Dendritic cell treated with granulocyte-macrophage colony-stimulating factor and Interleukin-4, amounts not matched to agents 40 ng/mL and 50 ng/mL, for 4 days (primary cell): ENCODE measurements around the gene RAB35.

ENCODE experiments used
- H3K27ac Mint-ChIP-seq: one replicate; pipeline ENCODE4 v1.8.0; 2022; ENCODE audit warnings: mild to moderate bottlenecking, mixed read lengths
- H3K27me3 Mint-ChIP-seq: one replicate; pipeline ENCODE4 v1.8.0; 2022; ENCODE audit warnings: mild to moderate bottlenecking, mixed read lengths
- H3K36me3 Mint-ChIP-seq: one replicate; pipeline ENCODE4 v1.8.0; 2022; ENCODE audit warnings: low read depth, mixed read lengths
- H3K4me1 Mint-ChIP-seq: one replicate; pipeline ENCODE4 v1.8.0; 2022; ENCODE audit warnings: low read depth, mixed read lengths
- H3K4me3 Mint-ChIP-seq: one replicate; pipeline ENCODE4 v1.8.0; 2022; ENCODE audit warnings: mild to moderate bottlenecking, moderate library complexity, mixed read lengths
- H3K9me3 Mint-ChIP-seq: one replicate; pipeline ENCODE4 v1.8.0; 2022; ENCODE audit warnings: mixed read lengths
- intact Hi-C: fragments of 100-400 bp; cut with micrococcal nuclease; formaldehyde crosslinking; loops from one replicate; pipeline ENCODE4 v1.15.0; 2022

Gene RAB35

GRCh38 chr12:120141336-120141735, 24.8 kb upstream of the RAB35 start:
- peaks cover 99% of the 10 kb centered on the region for H3K36me3 Mint-ChIP-seq
- no peaks in the 10 kb centered on the region for H3K9me3 Mint-ChIP-seq
- no peak overlapping the region for H3K27ac Mint-ChIP-seq
- no peak overlapping the region for H3K4me3 Mint-ChIP-seq
- intact Hi-C loops, result no loop called here
- H3K4me1 Mint-ChIP-seq, result no peaks in the 10 kb centered on the region
- no peaks in the 10 kb centered on the region for H3K27me3 Mint-ChIP-seq

GRCh38 chr12:120140603-120141002, 24.1 kb upstream of the RAB35 start:
- H3K4me3 Mint-ChIP-seq, result no peak overlapping the region
- no peaks in the 10 kb centered on the region for H3K27me3 Mint-ChIP-seq

GRCh38 chr12:120139958-120140357, 23.4 kb upstream of the RAB35 start:
- Mint-ChIP-seq H3K9me3 (no peaks in the 10 kb centered on the region), H3K27me3 (no peaks in the 10 kb centered on the region), H3K36me3 (peaks cover 100% of the 10 kb centered on the region), H3K4me3 (no peak overlapping the region), H3K27ac (no peak overlapping the region), H3K4me1 (no peaks in the 10 kb centered on the region)
- intact Hi-C loops, result no loop called here

More at GRCh38 chr12:120140603-120141002, 24.1 kb upstream of the RAB35 start:
- peaks cover 100% of the 10 kb centered on the region for H3K36me3 Mint-ChIP-seq
- no peak overlapping the region for H3K27ac Mint-ChIP-seq
- no peaks in the 10 kb centered on the region for H3K4me1 Mint-ChIP-seq
- intact Hi-C loops, result no loop called here
- H3K9me3 Mint-ChIP-seq, result no peaks in the 10 kb centered on the region

- H3K27ac Mint-ChIP-seq, result peak overlapping the region; percentile 4
- no peaks in the 10 kb centered on the region for H3K27me3 Mint-ChIP-seq
- H3K4me3 Mint-ChIP-seq, result no peak overlapping the region
- no peaks in the 10 kb centered on the region for H3K9me3 Mint-ChIP-seq
- H3K36me3 Mint-ChIP-seq, result peaks cover 100% of the 10 kb centered on the region
- intact Hi-C loops, result no loop called here
- no peaks in the 10 kb centered on the region for H3K4me1 Mint-ChIP-seq
These were observed 21.8 kb upstream of the RAB35 start for GRCh38 chr12:120138366-120138765.

GRCh38 chr12:120137833-120138232, 21.3 kb upstream of the RAB35 start:
- Mint-ChIP-seq H3K27ac (no peak overlapping the region), H3K4me3 (no peak overlapping the region), H3K9me3 (no peaks in the 10 kb centered on the region), H3K4me1 (no peaks in the 10 kb centered on the region), H3K27me3 (no peaks in the 10 kb centered on the region), H3K36me3 (peaks cover 100% of the 10 kb centered on the region)
- intact Hi-C loops, result no loop called here

- H3K36me3 Mint-ChIP-seq, result peaks cover 100% of the 10 kb centered on the region
- no peaks in the 10 kb centered on the region for H3K9me3 Mint-ChIP-seq
- no peaks in the 10 kb centered on the region for H3K4me1 Mint-ChIP-seq
- intact Hi-C loops, result no loop called here
- no peaks in the 10 kb centered on the region for H3K27me3 Mint-ChIP-seq
- H3K27ac Mint-ChIP-seq, result no peak overlapping the region
- H3K4me3 Mint-ChIP-seq, result no peak overlapping the region
These were observed 19.7 kb upstream of the RAB35 start for GRCh38 chr12:120136093-120136770.

- intact Hi-C loops, result no loop called here
- H3K4me1 Mint-ChIP-seq, result no peaks in the 10 kb centered on the region
- peaks cover 100% of the 10 kb centered on the region for H3K36me3 Mint-ChIP-seq
- H3K27me3 Mint-ChIP-seq, result no peaks in the 10 kb centered on the region
- H3K27ac Mint-ChIP-seq, result peak overlapping the region; percentile 25
- no peak overlapping the region for H3K4me3 Mint-ChIP-seq
- H3K9me3 Mint-ChIP-seq, result no peaks in the 10 kb centered on the region
These were observed 17.9 kb upstream of the RAB35 start for GRCh38 chr12:120134307-120134980.

GRCh38 chr12:120132863-120133385, 16.4 kb upstream of the RAB35 start:
- H3K4me3 Mint-ChIP-seq, result no peak overlapping the region
- H3K9me3 Mint-ChIP-seq, result no peaks in the 10 kb centered on the region
- intact Hi-C loops, result no loop called here
- no peaks in the 10 kb centered on the region for H3K27me3 Mint-ChIP-seq
- peaks cover 100% of the 10 kb centered on the region for H3K36me3 Mint-ChIP-seq
- no peak overlapping the region for H3K27ac Mint-ChIP-seq
- peaks cover under 1% of the 10 kb centered on the region for H3K4me1 Mint-ChIP-seq

DNA sequence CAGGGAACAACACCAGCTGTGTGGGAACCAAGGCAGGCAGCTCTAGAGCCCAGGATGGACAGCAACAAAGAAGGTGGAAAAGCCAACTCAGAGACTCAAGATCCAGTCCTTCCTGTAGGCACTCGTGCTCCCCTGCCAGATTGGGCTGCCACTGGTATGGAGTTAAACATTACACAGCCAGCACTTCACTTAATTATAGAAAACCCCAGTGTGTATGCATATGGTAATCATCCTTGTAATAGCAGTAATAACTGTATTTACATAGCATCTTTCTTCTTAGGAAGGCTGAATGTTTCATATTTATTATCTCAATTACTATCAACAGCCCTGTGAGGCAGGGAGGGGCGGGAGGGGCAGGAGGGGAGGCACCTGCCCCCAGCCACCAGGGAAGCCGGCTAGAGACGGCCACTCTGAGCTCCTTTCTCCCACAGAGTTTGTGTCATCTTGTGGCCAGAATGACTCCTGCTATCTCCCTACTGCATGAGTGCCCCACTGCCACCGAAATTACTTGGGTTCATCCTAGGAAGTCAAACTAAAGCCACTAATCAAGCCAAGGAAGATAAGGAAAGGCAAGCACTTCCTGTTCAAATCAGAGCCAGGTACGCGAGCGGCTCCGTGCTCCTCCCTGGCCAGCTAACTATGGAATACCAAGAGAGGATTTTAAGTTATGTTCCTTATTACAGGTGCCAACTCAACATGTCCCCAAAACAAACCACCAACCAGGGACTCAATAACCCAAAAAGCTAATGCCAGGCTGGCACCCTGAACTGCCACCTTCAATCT, 15.7 kb upstream of the RAB35 start:
- H3K9me3 Mint-ChIP-seq, result no peaks in the 10 kb centered on the region
- peaks cover 100% of the 10 kb centered on the region for H3K36me3 Mint-ChIP-seq
- H3K4me3 Mint-ChIP-seq, result no peak overlapping the region
- H3K4me1 Mint-ChIP-seq, result peaks cover 7% of the 10 kb centered on the region
- H3K27me3 Mint-ChIP-seq, result no peaks in the 10 kb centered on the region
- no peak overlapping the region for H3K27ac Mint-ChIP-seq
- intact Hi-C loops, result no loop called here

DNA sequence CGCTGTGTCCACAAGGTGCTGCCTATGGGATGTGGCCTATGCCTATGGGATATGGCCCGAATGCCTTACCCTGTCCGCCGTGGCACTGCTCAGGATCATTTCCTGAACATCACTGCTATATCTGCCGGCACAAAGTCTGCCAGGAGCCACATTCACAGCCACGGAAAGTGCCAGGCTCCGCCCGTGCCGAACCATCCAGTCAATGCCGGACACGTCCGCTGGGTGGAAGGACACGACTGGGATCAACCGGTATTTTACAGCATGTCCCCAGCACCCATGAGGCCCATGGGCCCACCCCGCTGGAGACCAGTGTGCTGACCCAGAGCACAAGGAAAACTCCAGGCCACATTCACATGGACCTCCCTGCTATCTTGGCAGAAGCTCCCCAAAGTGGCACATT, 14.6 kb upstream of the RAB35 start:
- Mint-ChIP-seq H3K27ac (no peak overlapping the region), H3K4me3 (no peak overlapping the region), H3K27me3 (no peaks in the 10 kb centered on the region), H3K36me3 (peaks cover 93% of the 10 kb centered on the region), H3K4me1 (peaks cover 18% of the 10 kb centered on the region), H3K9me3 (no peaks in the 10 kb centered on the region)
- intact Hi-C loops, result no loop called here

- Mint-ChIP-seq H3K27me3 (no peaks in the 10 kb centered on the region), H3K9me3 (no peaks in the 10 kb centered on the region), H3K4me1 (peaks cover 29% of the 10 kb centered on the region), H3K36me3 (peaks cover 82% of the 10 kb centered on the region), H3K4me3 (no peak overlapping the region), H3K27ac (no peak overlapping the region)
- intact Hi-C loops, result no loop called here
These were observed 13.5 kb upstream of the RAB35 start for GRCh38 chr12:120130011-120130410.

GRCh38 chr12:120126635-120127005, 10.1 kb upstream of the RAB35 start:
- peaks cover 48% of the 10 kb centered on the region for H3K36me3 Mint-ChIP-seq
- peak overlapping the region; percentile 89 for H3K27ac Mint-ChIP-seq
- H3K9me3 Mint-ChIP-seq, result no peaks in the 10 kb centered on the region
- peaks cover 49% of the 10 kb centered on the region for H3K4me1 Mint-ChIP-seq
- no peaks in the 10 kb centered on the region for H3K27me3 Mint-ChIP-seq
- H3K4me3 Mint-ChIP-seq, result peak overlapping the region; percentile 44
- intact Hi-C loops, result loop anchor here (2.0 to 5.0 kb wide), 2 partner anchors 16 to 39 kb away; no protein-coding TSS in a partner anchor

GRCh38 chr12:120125792-120126634, 9.5 kb upstream of the RAB35 start:
- H3K27ac Mint-ChIP-seq, result peak overlapping the region; percentile 89
- no peaks in the 10 kb centered on the region for H3K27me3 Mint-ChIP-seq
- peaks cover 42% of the 10 kb centered on the region for H3K36me3 Mint-ChIP-seq
- H3K9me3 Mint-ChIP-seq, result no peaks in the 10 kb centered on the region
- peaks cover 55% of the 10 kb centered on the region for H3K4me1 Mint-ChIP-seq
- intact Hi-C loops, result loop anchor here (2.0 to 5.0 kb wide), 2 partner anchors 15 to 39 kb away; no protein-coding TSS in a partner anchor
- no peak overlapping the region for H3K4me3 Mint-ChIP-seq
